K562 (cell line): Measurements from ENCODE around the gene SLC25A10. TPM values are rescaled to one million over a fixed set of nuclear protein-coding genes. Genes with fewer than 3 reads are reported as not detected.

Experiments
- CCAR2 ChIP-seq: fragments of 200-400 bp; formaldehyde crosslinking; IDR thresholded peaks from 2 replicates; pipeline ENCODE4 v1.6.1; 2017; ENCODE audit warnings: mild to moderate bottlenecking, low read depth, low read length
- DACH1 ChIP-seq: fragments of 450-650 bp; IDR thresholded peaks from 2 replicates; pipeline ENCODE4 v1.6.1; 2018; ENCODE audit not compliant: partially characterized antibody
- EP400 ChIP-seq: fragments of 450-650 bp; IDR thresholded peaks from 2 replicates; pipeline ENCODE4 v1.6.1; 2017; ENCODE audit warnings: antibody characterized with exemption, mild to moderate bottlenecking, moderate library complexity
- MCM2 ChIP-seq: fragments of 450-650 bp; IDR thresholded peaks from 2 replicates; pipeline ENCODE4 v1.6.1; 2017; ENCODE audit warnings: low read depth, mild to moderate bottlenecking
- MED1 ChIP-seq: sonication (generic); formaldehyde crosslinking; IDR thresholded peaks from 2 replicates; pipeline ENCODE4 v1.8.1; 2023; ENCODE audit warnings: missing genetic modification reagents, borderline replicate concordance
- MYNN ChIP-seq, 2 experiments: sonication (generic); formaldehyde crosslinking in 1 of 2; IDR thresholded peaks; 2 replicates each; pipeline versions ENCODE4 v1.5.0 to v1.6.1; 2016 to 2020; ENCODE audit warnings: antibody characterized with exemption in 1 of 2, missing genetic modification reagents in 1 of 2
- SAP30 ChIP-seq: fragments of 200-600 bp; sonication (generic); IDR thresholded peaks from 2 replicates; pipeline ENCODE4 v1.6.1; 2012; ENCODE audit warnings: borderline replicate concordance, low read depth, mild to moderate bottlenecking, moderate library complexity, low read length, control low read depth, inconsistent platforms; ENCODE audit not compliant: insufficient read depth, poor library complexity, severe bottlenecking
- TEAD1 ChIP-seq, 2 experiments: fragments of 450-650 bp in 1 of 2; sonication (generic) in 1 of 2; formaldehyde crosslinking; IDR thresholded peaks; 2 replicates each; pipeline versions ENCODE4 v1.4.0 to v1.8.0; 2020 to 2022; ENCODE audit warnings: mild to moderate bottlenecking in 2 of 2, missing genetic modification reagents in 1 of 2
- XRCC5 ChIP-seq: fragments of 200-400 bp; formaldehyde crosslinking; IDR thresholded peaks from 2 replicates; pipeline ENCODE4 v1.6.1; 2017; ENCODE audit warnings: low read depth, mild to moderate bottlenecking, low read length
- polyA plus RNA-seq, 8 experiments: library from polyadenylated mRNA; depleted of rRNA in 4 of 8; stranded (reverse) in 5 of 8; unstranded in 3 of 8; fragments of >200 nt; fragmentation: Nextera tagmentation in 2 of 8; fragmentation: Illumina TruSeq in 1 of 8; extraction: Ambion mirVana in 2 of 8; extraction: Trizol in 1 of 8; gene quantifications; 2 replicates each; pipeline versions ENCODE4 v1.2.1 to v1.2.3, GENCODE V29; 2011 to 2014; ENCODE audit warnings: inconsistent platforms in 1 of 8, missing spikeins in 1 of 8
- total RNA-seq, 7 experiments: library from RNA; depleted of rRNA in 6 of 7; stranded (reverse); fragments of >200 nt in 6 of 7; fragmentation: Illumina TruSeq in 2 of 7; extraction: Trizol in 2 of 7; gene quantifications; 2 replicates each; pipeline versions ENCODE4 v1.2.1 to v1.2.3, GENCODE V29; 2011 to 2021; ENCODE audit warnings: low replicate concordance in 1 of 7
- TF ChIP-seq, protein P1 (sequence below): IDR thresholded peaks from 2 replicates; pipeline ENCODE4 v1.6.1; 2011; ENCODE audit warnings: borderline replicate concordance, low read depth, mild to moderate bottlenecking, moderate library complexity, low read length; ENCODE audit not compliant: insufficient read depth, poor library complexity, severe bottlenecking
- TF ChIP-seq, protein P2 (sequence below): fragments of 250-450 bp; sonication (Bioruptor Pico); IDR thresholded peaks from 2 replicates; pipeline ENCODE4 v1.5.0; 2022; ENCODE audit warnings: mild to moderate bottlenecking
- TF ChIP-seq, protein P3 (sequence below): sonication (generic); formaldehyde crosslinking; IDR thresholded peaks from 2 replicates; pipeline ENCODE4 v1.8.0; 2022; ENCODE audit warnings: missing genetic modification reagents, mild to moderate bottlenecking, borderline replicate concordance
- TF ChIP-seq, protein P4 (sequence below), 2 experiments: fragments of 250-450 bp in 1 of 2; fragments of 450-650 bp in 1 of 2; sonication (Bioruptor Pico) in 1 of 2; IDR thresholded peaks; 2 replicates each; pipeline versions ENCODE4 v1.6.1 to v1.8.0; 2016 to 2021; ENCODE audit warnings: mild to moderate bottlenecking in 2 of 2, moderate library complexity in 2 of 2, missing compliant biosample characterization in 1 of 2, missing genetic modification characterization in 1 of 2

Gene SLC25A10
- total and polyA plus RNA-seq, 9 of the 15 experiments (the other 6 are each of a cell fraction or from before 2014, with no cell fraction given), result 0.10 to 85.6 (median 34.3) TPM

DNA sequence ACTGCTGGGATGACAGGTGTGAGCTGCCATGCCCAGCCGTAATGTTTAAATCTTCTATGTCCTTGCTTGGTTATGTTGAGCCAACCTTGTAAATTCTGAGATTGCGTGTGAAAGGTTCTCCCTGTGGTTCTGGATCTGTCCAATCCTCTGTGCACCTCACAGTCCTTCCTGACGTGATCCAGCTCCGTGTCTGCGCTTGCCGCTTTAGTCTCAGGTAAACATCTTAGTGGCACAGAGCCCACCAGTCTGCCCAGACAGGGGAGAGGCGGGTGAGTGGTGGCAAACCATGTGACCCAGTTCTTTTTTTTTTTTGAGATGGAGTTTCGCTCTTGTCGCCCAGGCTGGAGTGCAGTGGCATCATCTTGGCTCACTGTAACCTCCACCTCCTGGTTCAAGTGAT lies 13.9 kb downstream of the SLC25A10 start (continued):
- TF ChIP-seq SAP30 (no peak), DACH1 (no peak), EP400 (no peak), XRCC5 (no peak), TEAD1 (CRISPR knock-in tag; IDR thresholded peaks at IDR 0.05) (no peak), CCAR2 (no peak), MED1 (CRISPR knock-in tag) (no peak), MYNN (IDR thresholded peaks at IDR 0.05) (no peak), MYNN (CRISPR knock-in tag; IDR thresholded peaks at IDR 0.05) (no peak), MCM2 (no peak)
- TF ChIP-seq, protein P1, sequence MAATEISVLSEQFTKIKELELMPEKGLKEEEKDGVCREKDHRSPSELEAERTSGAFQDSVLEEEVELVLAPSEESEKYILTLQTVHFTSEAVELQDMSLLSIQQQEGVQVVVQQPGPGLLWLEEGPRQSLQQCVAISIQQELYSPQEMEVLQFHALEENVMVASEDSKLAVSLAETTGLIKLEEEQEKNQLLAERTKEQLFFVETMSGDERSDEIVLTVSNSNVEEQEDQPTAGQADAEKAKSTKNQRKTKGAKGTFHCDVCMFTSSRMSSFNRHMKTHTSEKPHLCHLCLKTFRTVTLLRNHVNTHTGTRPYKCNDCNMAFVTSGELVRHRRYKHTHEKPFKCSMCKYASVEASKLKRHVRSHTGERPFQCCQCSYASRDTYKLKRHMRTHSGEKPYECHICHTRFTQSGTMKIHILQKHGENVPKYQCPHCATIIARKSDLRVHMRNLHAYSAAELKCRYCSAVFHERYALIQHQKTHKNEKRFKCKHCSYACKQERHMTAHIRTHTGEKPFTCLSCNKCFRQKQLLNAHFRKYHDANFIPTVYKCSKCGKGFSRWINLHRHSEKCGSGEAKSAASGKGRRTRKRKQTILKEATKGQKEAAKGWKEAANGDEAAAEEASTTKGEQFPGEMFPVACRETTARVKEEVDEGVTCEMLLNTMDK, result no peak
- TF ChIP-seq, protein P2, sequence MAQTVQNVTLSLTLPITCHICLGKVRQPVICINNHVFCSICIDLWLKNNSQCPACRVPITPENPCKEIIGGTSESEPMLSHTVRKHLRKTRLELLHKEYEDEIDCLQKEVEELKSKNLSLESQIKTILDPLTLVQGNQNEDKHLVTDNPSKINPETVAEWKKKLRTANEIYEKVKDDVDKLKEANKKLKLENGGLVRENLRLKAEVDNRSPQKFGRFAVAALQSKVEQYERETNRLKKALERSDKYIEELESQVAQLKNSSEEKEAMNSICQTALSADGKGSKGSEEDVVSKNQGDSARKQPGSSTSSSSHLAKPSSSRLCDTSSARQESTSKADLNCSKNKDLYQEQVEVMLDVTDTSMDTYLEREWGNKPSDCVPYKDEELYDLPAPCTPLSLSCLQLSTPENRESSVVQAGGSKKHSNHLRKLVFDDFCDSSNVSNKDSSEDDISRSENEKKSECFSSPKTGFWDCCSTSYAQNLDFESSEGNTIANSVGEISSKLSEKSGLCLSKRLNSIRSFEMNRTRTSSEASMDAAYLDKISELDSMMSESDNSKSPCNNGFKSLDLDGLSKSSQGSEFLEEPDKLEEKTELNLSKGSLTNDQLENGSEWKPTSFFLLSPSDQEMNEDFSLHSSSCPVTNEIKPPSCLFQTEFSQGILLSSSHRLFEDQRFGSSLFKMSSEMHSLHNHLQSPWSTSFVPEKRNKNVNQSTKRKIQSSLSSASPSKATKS (CRISPR knock-in tag), result no peak
- TF ChIP-seq, protein P3, sequence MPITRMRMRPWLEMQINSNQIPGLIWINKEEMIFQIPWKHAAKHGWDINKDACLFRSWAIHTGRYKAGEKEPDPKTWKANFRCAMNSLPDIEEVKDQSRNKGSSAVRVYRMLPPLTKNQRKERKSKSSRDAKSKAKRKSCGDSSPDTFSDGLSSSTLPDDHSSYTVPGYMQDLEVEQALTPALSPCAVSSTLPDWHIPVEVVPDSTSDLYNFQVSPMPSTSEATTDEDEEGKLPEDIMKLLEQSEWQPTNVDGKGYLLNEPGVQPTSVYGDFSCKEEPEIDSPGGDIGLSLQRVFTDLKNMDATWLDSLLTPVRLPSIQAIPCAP (CRISPR knock-in tag), result no peak
- TF ChIP-seq, protein P4, sequence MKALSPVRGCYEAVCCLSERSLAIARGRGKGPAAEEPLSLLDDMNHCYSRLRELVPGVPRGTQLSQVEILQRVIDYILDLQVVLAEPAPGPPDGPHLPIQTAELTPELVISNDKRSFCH (CRISPR knock-in tag; IDR thresholded peaks at IDR 0.05), result no peak
- TF ChIP-seq, protein P4 (tag; IDR thresholded peaks at IDR 0.05), result no peak
